ENCODE measurements around the gene RPL13A.

DNA sequence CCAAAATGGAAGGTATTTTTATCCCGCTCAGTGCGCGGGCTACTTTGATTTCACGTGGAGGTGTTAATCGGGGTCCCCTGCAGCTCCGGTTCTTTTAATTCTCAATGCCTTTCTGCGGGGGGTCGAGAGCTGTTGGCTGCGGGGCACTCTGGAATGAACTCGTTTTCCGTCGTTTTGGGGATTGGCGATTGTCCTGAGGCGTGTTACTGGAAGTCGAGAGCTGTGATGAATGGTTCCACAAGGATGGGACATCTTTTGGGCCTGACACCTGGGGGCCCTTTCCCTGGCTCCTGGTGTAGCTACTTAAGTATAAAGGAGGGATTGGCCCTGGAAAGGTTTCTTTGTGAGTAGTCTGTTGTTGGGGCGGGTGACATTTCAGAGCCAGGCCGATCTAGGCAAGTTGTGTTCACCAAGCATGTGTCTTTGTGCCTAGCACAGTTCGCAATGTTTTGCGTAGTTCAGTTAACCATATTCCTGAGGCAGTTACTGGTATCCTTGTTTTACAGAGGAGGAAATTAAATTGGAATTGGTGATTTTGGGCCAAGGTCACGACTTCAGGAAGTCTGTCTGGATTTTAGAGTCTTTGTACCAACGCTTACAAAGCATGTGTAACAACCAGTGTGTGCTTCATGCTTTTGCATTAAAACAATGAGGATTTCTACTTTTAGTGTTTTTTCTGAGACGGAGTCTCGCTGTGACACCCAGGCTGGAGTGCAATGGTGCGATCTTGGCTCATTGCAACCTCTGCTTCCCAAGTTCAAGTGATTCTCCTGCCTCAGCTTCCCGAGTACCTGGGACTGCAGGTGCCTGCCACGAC lies 846 bp downstream of the RPL13A start:
- TF ChIP-seq, protein P1, sequence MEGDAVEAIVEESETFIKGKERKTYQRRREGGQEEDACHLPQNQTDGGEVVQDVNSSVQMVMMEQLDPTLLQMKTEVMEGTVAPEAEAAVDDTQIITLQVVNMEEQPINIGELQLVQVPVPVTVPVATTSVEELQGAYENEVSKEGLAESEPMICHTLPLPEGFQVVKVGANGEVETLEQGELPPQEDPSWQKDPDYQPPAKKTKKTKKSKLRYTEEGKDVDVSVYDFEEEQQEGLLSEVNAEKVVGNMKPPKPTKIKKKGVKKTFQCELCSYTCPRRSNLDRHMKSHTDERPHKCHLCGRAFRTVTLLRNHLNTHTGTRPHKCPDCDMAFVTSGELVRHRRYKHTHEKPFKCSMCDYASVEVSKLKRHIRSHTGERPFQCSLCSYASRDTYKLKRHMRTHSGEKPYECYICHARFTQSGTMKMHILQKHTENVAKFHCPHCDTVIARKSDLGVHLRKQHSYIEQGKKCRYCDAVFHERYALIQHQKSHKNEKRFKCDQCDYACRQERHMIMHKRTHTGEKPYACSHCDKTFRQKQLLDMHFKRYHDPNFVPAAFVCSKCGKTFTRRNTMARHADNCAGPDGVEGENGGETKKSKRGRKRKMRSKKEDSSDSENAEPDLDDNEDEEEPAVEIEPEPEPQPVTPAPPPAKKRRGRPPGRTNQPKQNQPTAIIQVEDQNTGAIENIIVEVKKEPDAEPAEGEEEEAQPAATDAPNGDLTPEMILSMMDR (IDR thresholded peaks at IDR 0.05), result no peak
- TF ChIP-seq POLR2A (IDR thresholded peaks at IDR 0.05) (no peak), EP300 (IDR thresholded peaks at IDR 0.05) (no peak)

All from ovary (tissue), 3 donors.